PFSK-1 (cell line): ENCODE measurements around the gene BCR.

Source experiments
- FOXP2 ChIP-seq: optimal IDR thresholded peaks from 2 replicates; pipeline ENCODE3; 2011; ENCODE audit warnings: borderline replicate concordance, control low read depth, inconsistent platforms; ENCODE audit not compliant: insufficient read depth; ENCODE audit errors: extremely low read length, extremely low read depth
- POLR2AphosphoS5 ChIP-seq: IDR thresholded peaks from 2 replicates; pipeline ENCODE4 v1.6.1; 2012; ENCODE audit warnings: low read depth, mild to moderate bottlenecking, control low read depth, low read length, moderate library complexity
- SIN3A ChIP-seq: IDR thresholded peaks from 2 replicates; pipeline ENCODE4 v1.6.1; 2012; ENCODE audit warnings: mild to moderate bottlenecking, low read length, moderate library complexity, borderline replicate concordance; ENCODE audit not compliant: insufficient read depth
- TAF1 ChIP-seq: IDR thresholded peaks from 2 replicates; pipeline ENCODE4 v1.6.1; 2012; ENCODE audit warnings: low read length, control low read depth, borderline replicate concordance; ENCODE audit not compliant: insufficient read depth
- TF ChIP-seq, protein P1 (sequence below), 2 experiments: IDR thresholded peaks; 2 replicates each; pipeline versions ENCODE4 v1.6.1 to v1.8.0; 2011 to 2012; ENCODE audit warnings: low read depth in 2 of 2, low read length in 2 of 2, control low read depth in 1 of 2, inconsistent platforms in 1 of 2, mild to moderate bottlenecking in 1 of 2, moderate library complexity in 1 of 2; ENCODE audit not compliant: insufficient read depth in 1 of 2

The BCR gene

DNA sequence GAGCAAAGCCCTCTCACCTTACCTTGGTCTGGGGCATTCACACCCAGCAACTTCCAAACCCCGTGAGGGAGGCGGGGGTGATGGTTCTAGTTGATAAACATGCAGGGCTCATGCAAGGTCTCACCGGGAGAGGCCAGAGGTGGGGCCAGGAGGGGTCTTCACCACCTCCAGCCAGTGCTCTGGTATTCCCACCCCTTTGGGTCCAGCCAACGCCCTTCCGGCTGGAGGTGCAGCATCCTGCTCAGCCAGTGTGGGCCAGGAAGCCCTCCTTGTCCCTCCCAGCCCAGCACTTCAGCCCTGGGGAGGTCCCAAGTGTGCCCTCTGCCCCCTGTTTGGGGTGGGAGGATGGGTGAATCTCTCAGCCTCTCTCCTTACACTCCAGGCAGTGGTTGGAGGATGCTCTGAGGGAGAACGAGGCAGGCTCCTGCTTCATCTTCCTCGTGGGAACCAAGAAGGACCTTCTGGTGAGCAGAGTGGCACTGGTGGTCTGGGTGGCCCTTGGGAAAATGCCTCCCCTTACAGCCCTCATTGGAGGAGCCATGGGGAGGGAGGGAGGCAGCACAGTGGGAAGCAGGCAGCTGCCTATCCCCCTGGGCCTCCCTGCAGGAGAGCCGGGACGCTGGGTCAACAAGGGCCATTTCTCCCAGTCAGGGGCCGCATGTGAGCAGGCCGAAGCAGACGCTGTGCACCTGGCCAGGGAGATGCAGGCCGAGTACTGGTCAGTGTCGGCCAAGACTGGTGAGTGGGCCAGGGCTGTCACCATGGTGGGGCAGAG, 21.6 kb upstream of the BCR start:
- TF ChIP-seq, protein P1, sequence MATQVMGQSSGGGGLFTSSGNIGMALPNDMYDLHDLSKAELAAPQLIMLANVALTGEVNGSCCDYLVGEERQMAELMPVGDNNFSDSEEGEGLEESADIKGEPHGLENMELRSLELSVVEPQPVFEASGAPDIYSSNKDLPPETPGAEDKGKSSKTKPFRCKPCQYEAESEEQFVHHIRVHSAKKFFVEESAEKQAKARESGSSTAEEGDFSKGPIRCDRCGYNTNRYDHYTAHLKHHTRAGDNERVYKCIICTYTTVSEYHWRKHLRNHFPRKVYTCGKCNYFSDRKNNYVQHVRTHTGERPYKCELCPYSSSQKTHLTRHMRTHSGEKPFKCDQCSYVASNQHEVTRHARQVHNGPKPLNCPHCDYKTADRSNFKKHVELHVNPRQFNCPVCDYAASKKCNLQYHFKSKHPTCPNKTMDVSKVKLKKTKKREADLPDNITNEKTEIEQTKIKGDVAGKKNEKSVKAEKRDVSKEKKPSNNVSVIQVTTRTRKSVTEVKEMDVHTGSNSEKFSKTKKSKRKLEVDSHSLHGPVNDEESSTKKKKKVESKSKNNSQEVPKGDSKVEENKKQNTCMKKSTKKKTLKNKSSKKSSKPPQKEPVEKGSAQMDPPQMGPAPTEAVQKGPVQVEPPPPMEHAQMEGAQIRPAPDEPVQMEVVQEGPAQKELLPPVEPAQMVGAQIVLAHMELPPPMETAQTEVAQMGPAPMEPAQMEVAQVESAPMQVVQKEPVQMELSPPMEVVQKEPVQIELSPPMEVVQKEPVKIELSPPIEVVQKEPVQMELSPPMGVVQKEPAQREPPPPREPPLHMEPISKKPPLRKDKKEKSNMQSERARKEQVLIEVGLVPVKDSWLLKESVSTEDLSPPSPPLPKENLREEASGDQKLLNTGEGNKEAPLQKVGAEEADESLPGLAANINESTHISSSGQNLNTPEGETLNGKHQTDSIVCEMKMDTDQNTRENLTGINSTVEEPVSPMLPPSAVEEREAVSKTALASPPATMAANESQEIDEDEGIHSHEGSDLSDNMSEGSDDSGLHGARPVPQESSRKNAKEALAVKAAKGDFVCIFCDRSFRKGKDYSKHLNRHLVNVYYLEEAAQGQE (IDR thresholded peaks at IDR 0.05; ENCODE audit: insufficient read depth in 1 of 2, low read depth in 2 of 2, low read length in 2 of 2): no peak
- TF ChIP-seq FOXP2 (no peak), POLR2AphosphoS5 (no peak), SIN3A (no peak), TAF1 (no peak)

DNA sequence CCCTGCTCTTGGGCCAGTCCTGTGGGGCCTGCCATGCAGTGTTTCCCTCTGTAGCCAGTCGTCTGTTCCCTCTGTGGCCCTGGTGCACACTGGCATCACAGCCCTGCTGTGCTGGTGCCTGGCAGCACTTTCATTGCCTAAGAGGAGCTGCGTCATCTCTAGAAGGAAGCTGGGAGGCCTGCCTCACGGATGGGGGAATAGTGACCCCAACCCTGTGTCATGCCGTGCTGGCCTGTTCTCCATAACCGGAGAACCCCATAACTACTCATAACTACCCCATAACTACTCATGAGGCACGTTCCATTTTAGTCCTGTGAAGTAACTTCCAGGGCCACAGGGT, 21.0 kb upstream of the BCR start:
- TF ChIP-seq POLR2AphosphoS5 (no peak), FOXP2 (no peak)
- TF ChIP-seq, protein P1 (IDR thresholded peaks at IDR 0.05; ENCODE audit: insufficient read depth in 1 of 2, low read depth in 2 of 2, low read length in 2 of 2): no peak

DNA sequence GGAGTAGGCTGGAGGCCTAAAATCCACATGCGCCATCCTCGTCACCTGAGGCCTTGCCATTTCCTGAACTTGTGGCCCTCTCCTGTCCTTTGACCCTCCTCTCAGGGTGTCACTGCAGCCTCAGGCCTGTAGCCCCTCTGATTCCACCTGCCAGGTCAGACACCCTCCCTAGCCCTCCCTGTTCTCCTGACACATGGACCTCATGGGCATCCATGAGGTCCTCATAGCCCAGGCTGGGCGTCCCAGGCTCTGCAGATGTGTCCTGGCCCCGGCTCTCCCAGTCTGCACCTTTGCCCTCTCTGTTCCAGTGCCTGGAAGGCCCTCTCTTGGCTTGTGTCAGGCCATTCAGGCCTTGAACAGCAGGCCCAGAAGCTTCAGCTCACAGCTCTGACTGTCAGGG, 19.3 kb upstream of the BCR start:
- TF ChIP-seq, protein P1 (IDR thresholded peaks at IDR 0.05; ENCODE audit: insufficient read depth in 1 of 2, low read depth in 2 of 2, low read length in 2 of 2): no peak
- TF ChIP-seq FOXP2 (no peak), SIN3A (no peak), TAF1 (no peak), POLR2AphosphoS5 (no peak)

DNA sequence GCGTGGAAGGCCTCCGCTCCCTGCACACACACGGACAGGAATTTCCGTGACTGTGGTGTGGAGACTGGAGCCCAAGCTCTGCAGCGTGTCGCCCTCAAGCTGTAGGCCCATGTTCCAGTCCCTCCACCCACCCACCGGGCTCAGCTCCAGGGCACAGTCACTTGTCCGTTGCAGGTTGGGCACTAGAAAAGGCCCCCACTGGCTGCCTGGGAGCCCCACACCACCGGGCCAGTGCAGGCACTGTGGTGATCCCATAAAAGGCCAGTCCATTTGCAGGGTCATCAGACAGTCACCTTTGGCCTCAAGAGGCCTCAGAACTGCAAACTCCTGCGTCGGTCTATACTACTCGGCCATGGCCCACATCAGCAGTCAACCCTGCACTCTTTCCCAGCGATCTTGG, 18.7 kb upstream of the BCR start:
- TF ChIP-seq TAF1 (no peak), FOXP2 (no peak), POLR2AphosphoS5 (no peak), SIN3A (no peak)
- TF ChIP-seq, protein P1 (IDR thresholded peaks at IDR 0.05; ENCODE audit: insufficient read depth in 1 of 2, low read depth in 2 of 2, low read length in 2 of 2): no peak

DNA sequence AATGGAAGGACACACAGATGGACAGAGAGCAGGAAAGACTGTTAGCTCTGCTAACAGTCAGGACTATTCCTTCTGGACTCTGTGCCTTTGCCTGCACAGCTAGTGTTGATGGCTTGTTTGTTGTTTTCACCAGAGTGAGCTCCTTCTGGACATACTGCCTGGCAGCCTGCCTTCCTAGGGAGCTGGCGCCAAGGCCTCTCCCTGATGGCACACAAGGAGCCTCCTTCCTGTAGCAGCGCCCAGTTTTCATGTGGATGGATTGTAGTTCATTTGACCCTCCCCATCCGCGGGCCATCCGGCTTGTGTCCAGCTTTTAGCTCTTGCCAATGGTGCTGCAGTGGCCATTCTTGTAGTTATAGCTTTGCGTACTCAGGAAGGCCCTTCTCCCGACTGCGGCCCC, 16.6 kb upstream of the BCR start:
- TF ChIP-seq FOXP2: no peak
- TF ChIP-seq, protein P1 (IDR thresholded peaks at IDR 0.05; ENCODE audit: insufficient read depth in 1 of 2, low read depth in 2 of 2, low read length in 2 of 2): no peak
- TF ChIP-seq POLR2AphosphoS5: no peak
- TF ChIP-seq TAF1: no peak
- TF ChIP-seq SIN3A: no peak
